8988T (cell line): ENCODE data around the gene OCA2.
"Not testable (repeated sequence)": the region's sequence is repeated elsewhere in the genome, so short reads cannot be mapped to it uniquely, and the experiment has no call there.

Experiments used
- DNase-seq: peaks from one replicate; pipeline ENCODE4 v3.0.0; 2011

The OCA2 gene

GRCh38 chr15:27993544-27993943 is 105.6 kb downstream of the OCA2 start:
- no peak for DNase-seq

GRCh38 chr15:27990521-27991515 is 108.3 kb downstream of the OCA2 start:
- DNase-seq = no peak

- no peak for DNase-seq
Measured at GRCh38 chr15:27989838-27990237, 109.3 kb downstream of the OCA2 start.

DNA sequence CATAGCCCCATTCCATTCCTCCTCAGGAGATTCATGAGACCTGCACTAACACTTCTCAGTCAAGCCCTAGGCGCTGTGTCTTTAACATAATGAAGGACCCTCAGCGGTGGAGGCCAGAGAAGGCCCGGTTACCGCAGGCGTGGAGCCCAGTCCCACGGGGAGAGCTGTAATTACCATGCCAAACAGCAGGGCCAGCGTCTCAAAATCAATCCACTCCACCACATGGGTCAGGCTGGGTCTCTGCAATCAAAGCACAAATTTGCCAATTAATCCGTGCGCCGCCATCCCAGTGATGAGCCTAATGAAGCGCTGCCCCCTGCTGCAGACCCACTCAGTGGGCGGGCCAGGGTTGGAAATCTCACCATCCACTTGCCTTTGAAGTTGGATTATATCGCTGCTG is 109.7 kb downstream of the OCA2 start:
- no peak for DNase-seq

DNA sequence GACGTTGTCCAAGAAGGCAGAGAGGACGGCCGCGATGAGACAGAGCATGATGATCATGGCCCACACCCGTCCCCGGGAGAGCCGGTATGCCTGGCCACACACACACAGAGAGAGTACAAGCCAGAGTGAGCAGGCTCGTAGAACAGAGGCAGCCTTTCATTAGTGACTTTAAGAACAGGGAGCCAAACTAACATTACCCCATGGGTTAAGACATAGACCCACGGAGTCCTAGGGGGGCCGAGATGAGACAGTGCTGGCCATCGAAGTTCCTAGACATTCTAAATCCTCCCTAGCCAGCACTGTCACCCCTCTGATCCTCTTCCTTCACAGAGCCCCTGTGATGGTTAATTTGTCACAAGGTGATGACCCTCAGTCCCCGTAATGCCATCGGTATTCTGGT is 114.0 kb downstream of the OCA2 start:
- DNase-seq = no peak

DNA sequence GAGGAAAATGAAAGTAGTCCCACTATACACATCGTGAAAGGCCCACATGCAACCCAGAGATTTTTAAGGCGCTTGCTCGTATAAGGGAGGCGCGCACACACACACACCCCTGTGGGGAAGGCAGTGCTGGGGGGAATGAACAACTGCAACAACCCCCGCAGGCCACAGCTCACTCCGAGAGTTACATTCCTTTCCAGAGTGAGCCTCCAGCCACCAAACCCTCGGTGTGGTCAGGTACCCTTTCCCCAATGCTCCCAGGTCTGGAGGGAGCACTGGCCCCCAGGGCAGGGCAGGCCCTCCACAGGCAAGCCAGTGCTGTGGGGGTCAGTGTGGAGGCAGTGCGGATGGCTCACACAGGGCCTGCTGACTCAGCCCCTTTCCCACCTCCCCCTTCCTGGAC is 115.6 kb downstream of the OCA2 start:
- no peak for DNase-seq

- no peak for DNase-seq
Measured at GRCh38 chr15:27977696-27978095, 121.4 kb downstream of the OCA2 start.

GRCh38 chr15:27973886-27974285 is 125.2 kb downstream of the OCA2 start:
- no peak for DNase-seq

DNA sequence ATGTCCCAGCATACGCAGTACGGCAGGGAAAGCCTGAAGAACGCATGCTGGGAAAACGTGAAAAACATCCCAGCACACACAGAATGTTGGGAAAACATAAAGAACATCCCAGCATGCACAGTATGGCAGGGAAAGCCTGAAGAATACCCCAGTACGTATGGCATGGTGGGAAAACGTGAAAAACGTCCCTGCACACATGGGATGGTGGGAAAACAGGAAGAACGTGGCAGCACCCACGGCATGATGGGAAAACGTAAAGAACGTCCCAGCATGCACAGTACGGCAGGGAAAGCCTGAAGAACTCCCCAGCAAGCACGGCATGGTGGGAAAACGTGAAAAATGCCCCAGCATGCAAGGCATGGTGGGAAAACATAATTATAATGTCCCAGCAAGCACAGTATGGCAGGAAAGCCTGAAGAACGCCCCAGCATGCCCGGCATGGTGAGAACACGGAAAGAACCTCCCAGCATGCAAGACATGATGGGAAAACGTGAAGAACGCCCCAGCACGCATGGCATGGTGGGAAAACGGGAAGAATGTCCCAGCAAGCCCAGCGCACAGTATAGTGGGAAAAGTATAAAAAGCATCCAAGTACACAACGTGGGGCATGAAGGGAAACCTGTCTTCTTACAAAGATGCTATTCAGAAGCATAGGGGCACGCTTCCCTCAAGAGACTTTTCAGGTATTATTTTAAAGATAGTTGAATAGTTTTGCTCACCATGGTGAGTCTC is 128.3 kb downstream of the OCA2 start:
- DNase-seq = no peak

DNA sequence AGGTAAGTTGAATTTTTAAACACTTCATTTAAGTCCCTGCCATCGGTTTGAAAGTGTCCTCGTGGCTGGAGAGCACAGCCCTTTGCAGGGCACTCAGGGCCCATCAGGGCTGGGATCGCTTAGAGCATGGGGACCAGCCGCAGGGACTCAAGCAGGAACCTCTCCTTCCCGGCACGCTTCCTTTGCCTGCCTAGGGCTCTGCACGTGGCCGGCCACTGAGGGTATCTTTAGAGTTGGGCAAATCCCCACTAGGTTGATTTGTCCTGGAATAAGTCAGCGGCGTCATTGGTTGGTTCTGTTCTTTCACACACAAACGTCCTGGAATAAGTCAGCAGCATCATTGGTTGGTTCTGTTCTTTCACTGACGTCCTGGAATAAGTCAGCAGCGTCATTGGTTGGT is 131.6 kb downstream of the OCA2 start:
- DNase-seq = no peak

- DNase-seq = no peak
Measured at GRCh38 chr15:27965546-27965945, 133.6 kb downstream of the OCA2 start.

- no peak for DNase-seq
Measured at GRCh38 chr15:27961801-27962200, 137.3 kb downstream of the OCA2 start.

DNA sequence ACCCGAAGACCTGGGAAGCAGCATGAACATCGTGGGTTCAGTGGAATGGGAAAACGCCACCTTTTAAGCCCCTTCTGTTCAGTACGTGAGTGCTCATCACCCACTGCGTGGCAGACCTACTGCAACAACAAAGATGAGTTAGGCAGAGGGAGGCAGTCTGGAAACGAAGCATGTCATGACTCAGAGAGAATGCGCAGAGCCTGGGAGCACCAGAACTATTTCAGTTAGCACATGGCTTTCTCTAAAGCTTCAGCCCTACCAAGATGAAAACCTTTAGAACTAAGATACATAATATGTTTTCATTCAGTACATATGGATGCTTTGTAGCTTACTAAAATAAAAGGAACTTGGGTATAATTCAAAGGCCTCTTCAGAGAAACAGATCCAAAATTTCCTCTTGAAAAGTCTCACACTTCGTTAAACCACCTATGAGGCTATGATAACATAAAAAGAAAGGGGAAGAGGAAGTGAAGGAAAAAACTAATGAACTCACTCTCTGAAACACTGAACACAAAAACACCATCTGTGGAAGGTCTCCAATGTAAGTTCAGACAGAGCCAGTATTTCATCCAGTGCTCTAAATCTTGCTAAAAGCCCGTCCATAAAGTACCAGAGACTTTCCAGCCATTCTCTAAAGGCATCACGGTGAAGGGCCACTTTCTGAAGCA is 140.1 kb downstream of the OCA2 start:
- no peak for DNase-seq

- no peak for DNase-seq
Measured at GRCh38 chr15:27956285-27956684, 142.8 kb downstream of the OCA2 start.

GRCh38 chr15:27955087-27955486 is 144.0 kb downstream of the OCA2 start:
- no peak for DNase-seq

DNA sequence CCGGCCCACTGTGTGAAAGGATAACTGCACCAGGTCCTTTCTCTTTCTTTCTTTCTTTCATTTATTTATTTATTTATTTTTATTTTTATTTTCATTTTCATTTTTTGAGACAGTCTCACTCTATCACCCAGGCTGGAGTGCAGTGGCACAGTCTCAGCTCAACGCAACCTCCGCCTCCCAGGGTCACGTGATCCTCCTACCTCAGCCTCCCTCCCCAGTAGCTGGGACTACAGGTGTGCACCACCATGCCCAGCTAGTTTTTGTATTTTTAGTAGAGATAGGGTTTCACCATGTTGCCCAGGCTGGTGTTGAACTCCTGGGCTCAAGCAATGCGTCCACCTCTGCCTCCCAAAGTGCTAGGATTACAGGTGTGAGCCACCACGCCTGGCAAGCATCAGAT is 146.5 kb downstream of the OCA2 start:
- DNase-seq = not testable (repeated sequence)

- no peak for DNase-seq
Measured at GRCh38 chr15:27951191-27951890, 147.8 kb downstream of the OCA2 start.

- no peak for DNase-seq
Measured at GRCh38 chr15:27949089-27949488, 150.0 kb downstream of the OCA2 start.

DNA sequence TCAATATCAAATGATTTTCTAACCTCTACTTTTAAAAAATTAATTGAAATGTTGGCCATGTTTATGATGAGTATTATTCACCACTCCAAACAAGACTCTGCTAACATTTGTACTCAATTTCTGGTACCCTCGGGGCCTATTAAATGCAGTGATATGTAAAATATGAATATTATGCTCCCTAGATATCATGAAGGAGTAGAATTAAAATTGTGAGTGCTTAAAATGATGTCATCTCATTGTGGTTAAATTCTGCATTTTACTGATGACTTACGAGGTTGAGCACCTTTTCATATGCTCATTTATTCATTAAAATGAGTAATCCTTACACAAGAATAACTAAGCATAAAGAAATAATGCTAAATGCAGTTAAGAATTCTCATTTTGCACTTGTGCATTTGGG is 159.9 kb downstream of the OCA2 start:
- DNase-seq = no peak

- no peak for DNase-seq
Measured at GRCh38 chr15:27937851-27938250, 161.3 kb downstream of the OCA2 start.

DNA sequence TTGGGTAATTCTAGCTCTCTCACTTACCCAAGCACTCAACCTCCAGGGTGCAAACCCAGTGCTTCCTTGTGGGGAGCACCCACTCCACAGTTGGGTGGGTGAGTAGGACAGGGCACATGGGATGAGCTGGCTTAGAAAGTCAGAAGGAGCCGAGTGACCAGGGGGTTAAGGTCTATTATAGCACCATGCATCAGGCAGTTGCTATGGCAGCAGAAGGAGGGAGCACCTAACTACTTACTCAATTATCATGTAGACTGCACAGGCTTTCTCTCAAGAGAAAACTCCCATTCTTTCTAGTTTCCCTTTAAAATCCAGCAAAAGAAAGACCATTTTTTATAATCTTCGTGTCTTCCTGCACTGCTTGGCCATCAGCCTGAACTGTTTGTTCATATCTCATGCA is 163.0 kb downstream of the OCA2 start:
- no peak for DNase-seq

- no peak for DNase-seq
Measured at GRCh38 chr15:27935328-27935727, 163.8 kb downstream of the OCA2 start.

DNA sequence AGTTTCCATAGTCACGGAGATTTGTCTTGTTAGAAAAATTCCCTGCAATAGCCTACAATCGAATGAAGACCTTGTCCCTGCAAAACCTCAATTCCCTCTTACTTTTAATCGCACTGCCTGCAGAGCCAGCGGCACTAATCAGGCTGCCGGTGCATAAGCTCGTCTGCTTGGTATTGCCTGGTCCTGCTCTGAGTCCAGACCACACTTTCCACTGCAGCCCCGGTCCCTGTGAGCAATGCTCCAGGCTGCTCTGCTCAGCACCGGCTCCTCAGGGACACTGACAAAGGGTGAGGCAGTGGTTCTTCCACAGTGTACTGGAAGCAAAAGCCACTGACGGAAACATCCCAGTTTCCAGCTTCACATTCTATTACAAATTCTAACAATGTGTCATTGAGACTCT is 164.3 kb downstream of the OCA2 start:
- DNase-seq = no peak
